ENCODE data around the gene ANKRD17.

DNA sequence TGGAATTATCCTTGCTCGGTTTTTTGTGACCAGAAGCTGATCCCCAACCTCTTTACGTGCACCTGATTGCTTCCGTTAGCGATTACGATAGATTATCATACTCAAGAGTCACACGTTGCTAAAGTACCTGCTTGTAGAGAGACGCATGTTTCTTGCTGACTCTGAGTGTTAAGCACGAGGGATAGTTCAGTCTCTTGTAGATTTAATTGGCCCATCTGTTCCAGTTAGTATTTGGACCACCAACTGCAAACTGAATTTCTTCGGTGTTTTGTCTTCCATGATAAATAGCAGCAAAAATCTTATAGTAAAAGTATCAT is 188.6 kb downstream of the ANKRD17 start:
- TF ChIP-seq CTCF (IDR thresholded peaks at IDR 0.05) (no peak), POLR2A (IDR thresholded peaks at IDR 0.05) (no peak)

Data from uterus (tissue), 2 donors.